Gastrocnemius medialis (tissue), 4 donors: ENCODE results near the gene SPRY4. TPM values are rescaled to one million over a fixed set of nuclear protein-coding genes. Genes with fewer than 3 reads are reported as not detected.

Experiments
- ATAC-seq, 2 donors: fragments of 150-250 bp; one replicate each; pipeline ENCODE4 v1.9.1; 2016
- DNase-seq, 2 donors: peaks; one replicate each; pipeline ENCODE4 v3.0.0-alpha.2; 2019
- H3K27ac ChIP-seq, 4 donors: fragments of 200-600 bp; sonication (generic); 1 replicate in 1 of 4; 2 replicates in 3 of 4; pipeline ENCODE4 v1.5.1; 2016 to 2018; ENCODE audit warnings: mild to moderate bottlenecking in 2 of 4, moderate library complexity in 1 of 4
- H3K27me3 ChIP-seq, 3 donors: fragments of 200-600 bp; sonication (generic) in 2 of 3; 1 replicate in 1 of 3; 2 replicates in 2 of 3; pipeline versions ENCODE4 v1.5.1 to v1.6.0; 2016 to 2019; ENCODE audit warnings: mild to moderate bottlenecking in 1 of 3, moderate library complexity in 1 of 3
- H3K36me3 ChIP-seq, 2 donors: fragments of 200-600 bp; sonication (generic) in 1 of 2; one replicate each; pipeline ENCODE4 v1.5.1; 2017 to 2018
- H3K4me1 ChIP-seq, 2 donors: fragments of 200-600 bp; sonication (generic) in 1 of 2; one replicate each; pipeline ENCODE4 v1.5.1; 2016 to 2017; ENCODE audit warnings: mild to moderate bottlenecking in 2 of 2
- H3K4me3 ChIP-seq, 4 donors: fragments of 200-600 bp; sonication (generic) in 3 of 4; 1 replicate in 1 of 4; 2 replicates in 3 of 4; pipeline ENCODE4 v1.5.1; 2016 to 2019; ENCODE audit warnings: mild to moderate bottlenecking in 2 of 4
- H3K9me3 ChIP-seq, 3 donors: fragments of 200-600 bp; sonication (generic) in 2 of 3; 1 replicate in 1 of 3; 2 replicates in 2 of 3; pipeline ENCODE4 v1.5.1; 2016 to 2019
- CTCF ChIP-seq, 5 experiments: fragments of 450-650 bp in 3 of 5; fragments of 200-600 bp in 2 of 5; sonication (generic) in 2 of 5; IDR thresholded peaks in 4 of 5; conservative IDR thresholded peaks in 1 of 5; 1 replicate in 4 of 5; 2 replicates in 1 of 5; pipeline ENCODE4 v1.5.1; 2016 to 2019; ENCODE audit warnings: antibody characterized with exemption in 5 of 5, mild to moderate bottlenecking in 3 of 5, moderate library complexity in 3 of 5
- POLR2A ChIP-seq, 2 donors: fragments of 450-650 bp; IDR thresholded peaks; one replicate each; pipeline ENCODE4 v1.6.1; 2017; ENCODE audit warnings: antibody characterized with exemption in 2 of 2, mild to moderate bottlenecking in 2 of 2, moderate library complexity in 2 of 2
- in situ Hi-C, 4 donors: fragments of 200-750 bp; cut with MboI; loops; one replicate each; pipeline versions ENCODE4 v1.15.0 to v1.8.0; 2017; ENCODE audit warnings: low sequenced_read_pairs in 4 of 4
- intact Hi-C: fragments of 100-400 bp; cut with DNase I; formaldehyde crosslinking; loops from one replicate; pipeline ENCODE4 v1.15.1; 2023; ENCODE audit warnings: low total_unique reads
- total RNA-seq, 4 donors: library from RNA; depleted of rRNA; stranded (reverse); fragments of >200 nt; gene quantifications; one replicate each; pipeline versions ENCODE4 v1.1.0 to v1.2.3, GENCODE V29; 2016

Gene SPRY4
- total RNA-seq, 4 donors from 2014 or later, result 4.3 to 6.9 (median 5.9) TPM

- no peaks in the 10 kb centered on the region for H3K9me3 ChIP-seq
- H3K27ac ChIP-seq, result peak overlapping the region; percentile 38 to 70 (median 59)
- no peak for TF ChIP-seq POLR2A (IDR thresholded peaks at IDR 0.05)
- no peak for TF ChIP-seq CTCF (IDR thresholded peaks at IDR 0.05 in 4 of 5, conservative IDR thresholded peaks at IDR 0.05 in 1 of 5)
- no peaks in the 10 kb centered on the region for H3K36me3 ChIP-seq
- DNase-seq (peak in 1 of 2 donors; percentile 27), ATAC-seq (peak; percentile 57 to 72)
- no peaks in the 10 kb centered on the region for H3K27me3 ChIP-seq
- H3K4me1 ChIP-seq, result peaks cover 6 to 7% of the 10 kb centered on the region in 2 donors
- H3K4me3 ChIP-seq, result no peak overlapping the region
- intact Hi-C loops, result no loop called here
- in situ Hi-C loops, result no loop called here
Measured at GRCh38 chr5:142280066-142281007, 44.5 kb downstream of the SPRY4 start.

DNA sequence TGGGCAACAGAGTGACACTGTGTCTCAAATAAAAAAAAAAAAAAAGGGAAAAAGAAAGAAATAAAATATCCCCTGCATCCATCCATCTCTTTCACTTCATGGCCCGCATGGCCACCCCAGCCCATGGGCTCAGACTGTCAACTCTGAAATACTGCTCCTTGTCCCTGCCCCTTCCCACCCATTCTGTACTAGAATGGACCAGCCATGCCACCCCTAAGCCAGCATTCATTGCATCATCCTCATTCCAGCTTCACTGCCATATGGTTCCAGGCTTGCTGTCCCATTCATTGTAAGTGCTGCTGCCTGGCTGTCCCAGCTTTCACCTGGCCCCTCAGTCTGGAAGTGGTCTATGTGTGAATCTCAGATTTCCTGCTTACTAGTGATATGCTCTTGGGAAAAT is 46.2 kb downstream of the SPRY4 start:
- intact Hi-C loops (no loop called here), in situ Hi-C loops (no loop called here)
- H3K27me3 ChIP-seq, result no peaks in the 10 kb centered on the region
- H3K36me3 ChIP-seq, result no peaks in the 10 kb centered on the region
- H3K9me3 ChIP-seq, result no peaks in the 10 kb centered on the region
- TF ChIP-seq POLR2A (IDR thresholded peaks at IDR 0.05) (no peak), CTCF (IDR thresholded peaks at IDR 0.05 in 4 of 5, conservative IDR thresholded peaks at IDR 0.05 in 1 of 5) (no peak)
- H3K4me1 ChIP-seq, result peaks cover 6 to 7% of the 10 kb centered on the region in 2 donors
- no peak for DNase-seq
- H3K4me3 ChIP-seq, result no peak overlapping the region
- H3K27ac ChIP-seq, result no peak overlapping the region
- no peak for ATAC-seq

DNA sequence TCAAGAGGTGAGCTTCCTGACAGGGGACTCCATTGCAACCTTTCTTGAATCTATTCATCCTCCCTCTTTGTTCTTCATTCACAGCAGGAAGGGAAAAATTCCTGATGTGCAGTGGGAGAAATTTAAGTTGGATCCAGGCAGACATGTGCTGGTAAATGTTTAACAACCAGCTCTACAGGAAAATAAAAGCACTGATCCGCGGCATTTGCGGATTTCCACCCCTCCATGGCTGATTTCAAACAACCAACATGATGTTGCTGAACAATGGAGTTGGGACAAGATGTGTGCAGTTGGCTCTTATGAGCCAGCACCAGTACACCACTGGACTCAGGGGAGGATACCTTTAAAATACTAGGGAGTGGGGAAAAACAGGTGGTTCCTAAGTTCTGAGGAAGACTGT is 47.0 kb downstream of the SPRY4 start:
- in situ Hi-C loops, result no loop called here
- ATAC-seq (no peak), DNase-seq (no peak)
- no peak overlapping the region for H3K4me3 ChIP-seq
- H3K4me1 ChIP-seq, result peaks cover 6 to 7% of the 10 kb centered on the region in 2 donors
- no peaks in the 10 kb centered on the region for H3K27me3 ChIP-seq
- TF ChIP-seq CTCF (IDR thresholded peaks at IDR 0.05 in 4 of 5, conservative IDR thresholded peaks at IDR 0.05 in 1 of 5), result no peak
- no peak for TF ChIP-seq POLR2A (IDR thresholded peaks at IDR 0.05)
- intact Hi-C loops, result no loop called here
- no peak overlapping the region for H3K27ac ChIP-seq
- H3K36me3 ChIP-seq, result no peaks in the 10 kb centered on the region
- no peaks in the 10 kb centered on the region for H3K9me3 ChIP-seq

DNA sequence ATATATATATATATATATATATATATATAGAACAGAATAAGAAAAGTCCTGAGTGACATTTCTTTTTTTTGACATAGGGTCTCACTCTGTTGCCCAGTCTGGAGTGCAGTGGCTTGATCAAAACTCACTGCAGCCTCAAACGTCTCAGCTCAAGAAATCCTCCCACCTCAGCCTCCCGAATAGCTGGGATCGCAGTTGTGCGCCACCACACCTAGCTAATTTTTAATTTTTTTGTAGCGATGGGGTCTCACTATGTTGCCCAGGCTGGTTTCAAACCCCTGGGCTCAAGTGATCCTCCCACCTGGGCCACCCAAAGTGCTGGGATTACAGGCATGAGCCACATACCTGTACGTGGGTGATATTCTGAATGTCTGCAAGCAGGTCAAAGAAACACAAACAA is 48.3 kb downstream of the SPRY4 start:
- no peaks in the 10 kb centered on the region for H3K9me3 ChIP-seq

More for the DNA sequence above, 48.3 kb downstream of the SPRY4 start:
- no peak overlapping the region for H3K27ac ChIP-seq
- in situ Hi-C loops, result no loop called here
- no peaks in the 10 kb centered on the region for H3K36me3 ChIP-seq
- DNase-seq, result no peak
- no peak for ATAC-seq
- peaks cover 6 to 7% of the 10 kb centered on the region in 2 donors for H3K4me1 ChIP-seq
- no peak for TF ChIP-seq CTCF (IDR thresholded peaks at IDR 0.05 in 4 of 5, conservative IDR thresholded peaks at IDR 0.05 in 1 of 5)
- TF ChIP-seq POLR2A (IDR thresholded peaks at IDR 0.05), result no peak
- intact Hi-C loops, result no loop called here
- no peak overlapping the region for H3K4me3 ChIP-seq
- H3K27me3 ChIP-seq, result no peaks in the 10 kb centered on the region
